DMS53 (cell line): ENCODE data around the gene GNL3L.
"Not testable (repeated sequence)": the region's sequence is repeated elsewhere in the genome, so short reads cannot be mapped to it uniquely, and the experiment has no call there.

ENCODE experiments used
- DNase-seq: peaks from one replicate; lab custom pipeline; 2025; lab: John Stamatoyannopoulos, UW

The GNL3L gene

GRCh38 chrX:54555006-54555405 lies 25.0 kb downstream of the GNL3L start:
- not testable (repeated sequence) for DNase-seq

DNA sequence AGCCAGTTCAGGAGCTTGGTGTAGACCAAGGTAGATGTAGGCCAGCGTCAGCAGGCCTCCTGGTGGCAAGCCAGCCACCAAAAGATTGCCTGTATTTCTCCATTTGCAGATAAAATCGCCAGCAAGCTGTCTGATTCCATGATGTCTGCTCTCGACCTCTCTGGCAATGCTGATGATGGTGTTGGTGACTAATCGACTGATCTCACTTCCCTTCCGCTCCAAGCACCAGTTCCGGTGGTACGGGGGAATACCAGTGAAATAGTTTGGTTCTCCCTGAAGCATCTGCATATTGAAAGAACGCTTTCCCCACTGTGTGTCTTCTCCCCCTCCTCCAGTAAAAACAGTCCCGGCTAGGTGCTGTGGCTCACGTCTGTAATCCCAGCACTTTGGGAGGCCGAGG lies 30.4 kb downstream of the GNL3L start:
- DNase-seq, result no peak

DNA sequence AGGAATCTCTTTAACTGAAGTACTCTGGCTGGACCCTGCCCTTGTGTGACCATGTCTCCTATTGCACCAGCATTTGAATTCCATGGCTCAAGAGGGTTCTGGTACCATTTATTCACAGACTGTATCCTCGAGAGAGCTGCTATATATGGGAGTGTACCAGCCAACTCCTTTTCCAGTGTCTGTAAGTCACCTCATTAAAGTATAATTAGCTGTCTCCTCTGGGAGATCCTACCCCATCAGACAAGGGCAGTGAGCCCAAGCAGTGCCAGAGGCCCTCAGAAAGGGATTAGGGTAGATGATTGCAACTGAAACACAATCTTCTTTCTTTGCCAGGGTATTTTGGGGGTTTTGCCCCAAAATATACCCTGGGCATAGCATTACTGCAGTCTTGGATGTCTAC lies 31.6 kb downstream of the GNL3L start:
- no peak for DNase-seq

GRCh38 chrX:54564936-54565335 lies 34.9 kb downstream of the GNL3L start:
- DNase-seq, result no peak

DNA sequence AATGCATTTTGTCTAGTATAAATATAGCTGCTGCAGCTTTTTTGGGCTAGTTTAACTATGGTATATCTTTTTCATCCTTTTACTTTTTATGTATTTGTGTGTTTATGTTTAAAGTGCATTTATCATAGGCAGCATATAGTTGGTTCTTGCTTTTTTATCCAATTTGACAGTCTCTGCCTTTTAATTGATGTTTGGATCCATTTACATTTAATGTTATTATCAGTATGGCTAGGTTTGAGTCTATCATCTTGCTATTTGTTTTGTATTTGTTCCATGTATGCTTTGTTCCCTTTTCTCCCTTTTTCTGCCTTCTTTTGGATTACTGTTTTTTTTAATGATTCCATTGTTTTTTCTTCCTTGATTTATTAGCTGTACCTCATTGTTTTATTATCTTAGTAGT lies 40.3 kb downstream of the GNL3L start:
- no peak for DNase-seq

DNA sequence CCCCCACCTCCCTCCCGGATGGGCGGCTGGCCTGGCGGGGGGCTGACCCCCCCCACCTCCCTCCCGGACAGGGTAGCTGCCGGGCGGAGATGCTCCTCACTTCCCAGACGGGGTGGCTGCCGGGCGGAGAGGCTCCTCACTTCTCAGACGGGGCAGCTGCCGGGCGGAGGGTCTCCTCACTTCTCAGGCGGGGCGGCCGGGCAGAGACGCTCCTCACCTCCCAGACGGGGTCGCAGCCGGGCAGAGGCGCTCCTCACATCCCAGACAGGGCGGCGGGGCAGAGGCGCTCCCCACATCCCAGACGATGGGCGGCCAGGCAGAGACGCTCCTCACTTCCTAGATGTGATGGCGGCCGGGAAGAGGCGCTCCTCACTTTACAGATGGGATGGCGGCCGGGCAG lies 42.6 kb downstream of the GNL3L start:
- DNase-seq, result not testable (repeated sequence)

DNA sequence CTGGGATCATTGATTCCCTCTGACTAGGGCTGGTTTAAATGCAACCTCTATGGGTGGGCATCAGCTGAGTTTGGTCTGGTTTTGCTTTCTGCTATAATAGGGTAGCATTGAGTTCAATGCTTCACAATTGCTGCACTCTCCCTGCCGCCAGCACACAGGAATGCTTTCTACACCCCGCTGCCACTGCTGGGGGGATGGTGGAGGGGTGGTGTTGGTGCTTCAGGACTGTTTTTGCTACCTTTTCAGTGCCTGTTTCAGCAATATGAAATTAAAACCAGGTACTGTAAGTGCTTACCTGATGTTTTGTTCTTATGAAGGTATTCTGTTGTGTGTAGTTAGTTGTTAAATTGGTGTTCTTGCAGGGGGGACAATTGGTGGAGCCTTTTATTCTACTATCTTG lies 67.7 kb downstream of the GNL3L start:
- no peak for DNase-seq

DNA sequence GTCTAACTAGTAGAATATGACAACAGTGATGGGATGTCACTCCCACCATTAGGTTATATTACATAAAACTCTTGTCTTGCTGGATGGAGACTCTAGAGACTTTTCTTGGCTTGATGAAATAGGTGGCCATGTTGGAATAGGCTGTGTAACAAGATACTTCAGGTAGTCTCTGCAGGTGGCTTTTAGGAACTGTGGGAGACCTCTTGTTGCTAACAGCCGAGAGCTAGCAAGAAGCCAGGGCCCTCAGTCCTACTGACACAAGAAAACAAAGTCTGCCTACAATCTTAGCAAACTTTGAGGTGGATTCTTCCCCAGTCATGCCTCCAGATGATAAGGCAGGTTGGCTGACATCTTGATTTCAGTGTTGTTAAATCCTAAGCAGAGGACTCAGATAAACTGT lies 72.5 kb downstream of the GNL3L start:
- DNase-seq, result no peak
